Vagina (tissue), 2 donors: ENCODE results near the gene FBXO10.

Experiments
- POLR2A ChIP-seq, 2 donors: fragments of 450-650 bp; IDR thresholded peaks; one replicate each; pipeline ENCODE4 v1.6.1; 2017; ENCODE audit warnings: antibody characterized with exemption in 2 of 2, mild to moderate bottlenecking in 2 of 2, moderate library complexity in 2 of 2
- POLR2AphosphoS5 ChIP-seq, 2 donors: sonication (generic); formaldehyde crosslinking; IDR thresholded peaks; one replicate each; pipeline ENCODE4 v1.9.0; 2017; ENCODE audit warnings: antibody characterized with exemption in 2 of 2, mild to moderate bottlenecking in 2 of 2, low read depth in 1 of 2; ENCODE audit not compliant: insufficient read depth in 1 of 2
- TF ChIP-seq, protein P1 (sequence below), 3 experiments: fragments of 450-650 bp in 2 of 3; fragments of 200-600 bp in 1 of 3; sonication (generic) in 1 of 3; IDR thresholded peaks; one replicate each; pipeline ENCODE4 v1.5.1; 2017 to 2019; ENCODE audit warnings: antibody characterized with exemption in 3 of 3, mild to moderate bottlenecking in 2 of 3, moderate library complexity in 2 of 3

DNA sequence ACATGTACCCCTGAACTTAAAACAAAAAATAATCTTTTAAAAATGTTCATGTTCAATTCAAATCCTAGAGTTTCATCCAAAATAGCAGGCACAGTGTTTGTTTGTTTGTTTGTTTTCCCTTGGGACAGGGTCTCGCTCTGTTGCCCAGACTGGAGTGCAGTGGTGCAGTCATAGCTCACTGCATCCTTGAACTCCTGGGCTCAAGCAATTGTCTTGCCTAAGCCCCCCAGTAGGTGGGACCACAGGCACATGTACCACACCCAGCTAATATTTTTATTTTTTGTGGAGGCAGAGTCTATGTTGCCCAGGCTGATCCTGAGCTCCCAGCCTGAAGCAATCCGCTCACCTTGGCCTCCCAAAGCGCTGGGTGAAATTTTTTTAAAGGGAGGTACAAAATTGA is 95.4 kb downstream of the FBXO10 start:
- TF ChIP-seq POLR2AphosphoS5 (IDR thresholded peaks at IDR 0.05; ENCODE audit: insufficient read depth in 1 of 2, low read depth in 1 of 2) (no peak), POLR2A (IDR thresholded peaks at IDR 0.05) (no peak)
- TF ChIP-seq, protein P1, sequence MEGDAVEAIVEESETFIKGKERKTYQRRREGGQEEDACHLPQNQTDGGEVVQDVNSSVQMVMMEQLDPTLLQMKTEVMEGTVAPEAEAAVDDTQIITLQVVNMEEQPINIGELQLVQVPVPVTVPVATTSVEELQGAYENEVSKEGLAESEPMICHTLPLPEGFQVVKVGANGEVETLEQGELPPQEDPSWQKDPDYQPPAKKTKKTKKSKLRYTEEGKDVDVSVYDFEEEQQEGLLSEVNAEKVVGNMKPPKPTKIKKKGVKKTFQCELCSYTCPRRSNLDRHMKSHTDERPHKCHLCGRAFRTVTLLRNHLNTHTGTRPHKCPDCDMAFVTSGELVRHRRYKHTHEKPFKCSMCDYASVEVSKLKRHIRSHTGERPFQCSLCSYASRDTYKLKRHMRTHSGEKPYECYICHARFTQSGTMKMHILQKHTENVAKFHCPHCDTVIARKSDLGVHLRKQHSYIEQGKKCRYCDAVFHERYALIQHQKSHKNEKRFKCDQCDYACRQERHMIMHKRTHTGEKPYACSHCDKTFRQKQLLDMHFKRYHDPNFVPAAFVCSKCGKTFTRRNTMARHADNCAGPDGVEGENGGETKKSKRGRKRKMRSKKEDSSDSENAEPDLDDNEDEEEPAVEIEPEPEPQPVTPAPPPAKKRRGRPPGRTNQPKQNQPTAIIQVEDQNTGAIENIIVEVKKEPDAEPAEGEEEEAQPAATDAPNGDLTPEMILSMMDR (IDR thresholded peaks at IDR 0.05): no peak
